Esophagus muscularis mucosa (tissue), 4 donors: ENCODE data around the gene DHX58. TPM values are rescaled to one million over a fixed set of nuclear protein-coding genes. Genes with fewer than 3 reads are reported as not detected.

Experiments
- DNase-seq: peaks from one replicate; pipeline ENCODE4 v3.0.0-alpha.2; 2017; ENCODE audit errors: extremely low spot score
- H3K27ac ChIP-seq, 4 donors: fragments of 200-600 bp; sonication (generic); replicated peaks in 1 of 4; 1 replicate in 3 of 4; 2 replicates in 1 of 4; pipeline ENCODE4 v1.5.1; 2016 to 2019; ENCODE audit warnings: mild to moderate bottlenecking in 1 of 4
- H3K27me3 ChIP-seq, 4 donors: fragments of 200-600 bp; sonication (generic); one replicate each; pipeline versions ENCODE4 v1.5.1 to v1.6.0; 2016 to 2019
- H3K36me3 ChIP-seq, 4 donors: fragments of 200-600 bp; sonication (generic); one replicate each; pipeline ENCODE4 v1.5.1; 2016 to 2019
- H3K4me1 ChIP-seq, 4 donors: fragments of 200-600 bp; sonication (generic); one replicate each; pipeline ENCODE4 v1.5.1; 2016 to 2019
- H3K4me3 ChIP-seq, 4 donors: fragments of 200-600 bp; sonication (generic); 1 replicate in 2 of 4; 2 replicates in 2 of 4; pipeline ENCODE4 v1.5.1; 2016 to 2019; ENCODE audit warnings: mild to moderate bottlenecking in 4 of 4, moderate library complexity in 1 of 4
- H3K9me3 ChIP-seq, 4 donors: fragments of 200-600 bp; sonication (generic); 1 replicate in 3 of 4; 2 replicates in 1 of 4; pipeline ENCODE4 v1.5.1; 2016 to 2019
- CTCF ChIP-seq, 3 experiments: fragments of 200-600 bp in 2 of 3; fragments of 450-650 bp in 1 of 3; sonication (generic) in 2 of 3; IDR thresholded peaks; one replicate each; pipeline ENCODE4 v1.5.1; 2017 to 2019; ENCODE audit warnings: antibody characterized with exemption in 3 of 3, mild to moderate bottlenecking in 2 of 3, moderate library complexity in 1 of 3
- EP300 ChIP-seq: sonication (generic); formaldehyde crosslinking; IDR thresholded peaks from one replicate; pipeline ENCODE4 v1.6.1; 2017; ENCODE audit warnings: antibody characterized with exemption
- POLR2A ChIP-seq: fragments of 450-650 bp; IDR thresholded peaks from one replicate; pipeline ENCODE4 v1.6.1; 2017; ENCODE audit warnings: antibody characterized with exemption, moderate library complexity, mild to moderate bottlenecking, low read depth
- POLR2AphosphoS5 ChIP-seq, 2 donors: sonication (generic); formaldehyde crosslinking; IDR thresholded peaks; one replicate each; pipeline ENCODE4 v1.6.1; 2017; ENCODE audit warnings: antibody characterized with exemption in 2 of 2
- WGBS: methylation state at CpG from one replicate; pipeline ENCODE4 v1.1.5; 2018; 5-methylcytosine and 5-hydroxymethylcytosine counted together
- intact Hi-C: fragments of 100-400 bp; cut with DNase I; formaldehyde crosslinking; loops from one replicate; pipeline ENCODE4 v1.15.1; 2023
- total RNA-seq, 4 donors: library from RNA; depleted of rRNA; stranded (reverse); fragments of >200 nt; gene quantifications; one replicate each; pipeline versions ENCODE4 v1.1.0 to v1.2.1, GENCODE V29; 2016

DHX58 gene
- total RNA-seq, 4 donors from 2014 or later, result 9.6 to 11.7 (median 11.3) TPM

GRCh38 chr17:42133461-42134041, 21.0 kb upstream of the DHX58 start:
- Histone ChIP-seq H3K27ac (peak overlapping the region; percentile 31 to 68 (median 48)), H3K4me1 (peaks cover 89 to 95% (median 91%) of the 10 kb centered on the region in 4 donors), H3K27me3 (no peaks in the 10 kb centered on the region), H3K36me3 (peaks cover 16 to 27% (median 23%) of the 10 kb centered on the region in 4 donors), H3K9me3 (no peaks in the 10 kb centered on the region), H3K4me3 (no peak overlapping the region)
- 25% methylated on average over 3 of the region's 4 CpGs for WGBS
- intact Hi-C loops, result no loop called here
- TF ChIP-seq CTCF (IDR thresholded peaks at IDR 0.05) (no peak), POLR2A (no peak), EP300 (no peak), POLR2AphosphoS5 (IDR thresholded peaks at IDR 0.05) (no peak)
- no peak for DNase-seq

GRCh38 chr17:42132941-42133340, 20.4 kb upstream of the DHX58 start:
- peak overlapping the region; percentile 31 to 68 (median 48) for H3K27ac ChIP-seq
- peaks cover 22 to 33% (median 29%) of the 10 kb centered on the region in 4 donors for H3K36me3 ChIP-seq
- H3K4me3 ChIP-seq, result peak overlapping the region in 1 of 4 donors; percentile 17
- intact Hi-C loops, result no loop called here
- H3K4me1 ChIP-seq, result peaks cover 87 to 91% (median 89%) of the 10 kb centered on the region in 4 donors
- H3K27me3 ChIP-seq, result no peaks in the 10 kb centered on the region
- TF ChIP-seq CTCF (IDR thresholded peaks at IDR 0.05) (no peak), POLR2AphosphoS5 (IDR thresholded peaks at IDR 0.05) (no peak), POLR2A (no peak), EP300 (no peak)
- 69% methylated on average over 3 of the region's 3 CpGs for WGBS
- no peaks in the 10 kb centered on the region for H3K9me3 ChIP-seq
- DNase-seq, result no peak

- intact Hi-C loops, result no loop called here
- no peaks in the 10 kb centered on the region for H3K27me3 ChIP-seq
- no peak for DNase-seq
- TF ChIP-seq EP300 (no peak), CTCF (IDR thresholded peaks at IDR 0.05) (no peak), POLR2AphosphoS5 (IDR thresholded peaks at IDR 0.05) (peak in 1 of 2 donors; percentile 40)
- peak overlapping the region; percentile 41 to 68 (median 52) for H3K27ac ChIP-seq
- peaks cover 79 to 88% (median 85%) of the 10 kb centered on the region in 4 donors for H3K4me1 ChIP-seq
- no peaks in the 10 kb centered on the region for H3K9me3 ChIP-seq
- no peak overlapping the region for H3K4me3 ChIP-seq
- H3K36me3 ChIP-seq, result peaks cover 32 to 42% (median 38%) of the 10 kb centered on the region in 4 donors
- WGBS, result 53% methylated on average over 4 of the region's 4 CpGs
Measured at GRCh38 chr17:42131981-42132432, 19.5 kb upstream of the DHX58 start.

- Histone ChIP-seq H3K4me1 (peaks cover 71 to 80% (median 79%) of the 10 kb centered on the region in 4 donors), H3K27ac (peak overlapping the region; percentile 41 to 68 (median 52)), H3K36me3 (peaks cover 39 to 50% (median 46%) of the 10 kb centered on the region in 4 donors), H3K27me3 (no peaks in the 10 kb centered on the region), H3K9me3 (no peaks in the 10 kb centered on the region), H3K4me3 (no peak overlapping the region)
- DNase-seq, result no peak
- 96% methylated on average over 4 of the region's 4 CpGs for WGBS
- intact Hi-C loops, result no loop called here
- TF ChIP-seq EP300 (no peak), CTCF (IDR thresholded peaks at IDR 0.05) (no peak), POLR2AphosphoS5 (IDR thresholded peaks at IDR 0.05) (no peak), POLR2A (no peak)
Measured at GRCh38 chr17:42131232-42131631, 18.7 kb upstream of the DHX58 start.
